NCI-H2029 treated with DMSO at 0.1 percent for 48 hours (cell line): Measurements from ENCODE around the gene EPHA2.
A peak's percentile ranks its signal among the peaks of the same experiment; 100 is the strongest.
"Not testable (repeated sequence)": the region's sequence is repeated elsewhere in the genome, so short reads cannot be mapped to it uniquely, and the experiment has no call there.

ENCODE experiments used
- DNase-seq: peaks from one replicate; lab custom pipeline; 2025; lab: John Stamatoyannopoulos, UW

EPHA2 gene

GRCh38 chr1:16167331-16168143 is 11.7 kb upstream of the EPHA2 start:
- DNase-seq: no peak

GRCh38 chr1:16166117-16166516 is 10.2 kb upstream of the EPHA2 start:
- DNase-seq: no peak

GRCh38 chr1:16165548-16165947 is 9.7 kb upstream of the EPHA2 start:
- DNase-seq: no peak

GRCh38 chr1:16165073-16165364 is 9.2 kb upstream of the EPHA2 start:
- peak; percentile 18 for DNase-seq

- DNase-seq: peak; percentile 18
These were observed 8.6 kb upstream of the EPHA2 start for GRCh38 chr1:16164213-16165072.

- not testable (repeated sequence) for DNase-seq
These were observed 7.8 kb upstream of the EPHA2 start for GRCh38 chr1:16163608-16164212.

- DNase-seq: no peak
These were observed 6.4 kb upstream of the EPHA2 start for GRCh38 chr1:16162163-16162822.

GRCh38 chr1:16161717-16162116 is 5.8 kb upstream of the EPHA2 start:
- DNase-seq: no peak

GRCh38 chr1:16158993-16159831 is 3.3 kb upstream of the EPHA2 start:
- no peak for DNase-seq

GRCh38 chr1:16158025-16158424 is 2.2 kb upstream of the EPHA2 start:
- DNase-seq: no peak

GRCh38 chr1:16156848-16157495 is 1.1 kb upstream of the EPHA2 start:
- no peak for DNase-seq

- DNase-seq: no peak
These were observed 1.7 kb downstream of the EPHA2 start for GRCh38 chr1:16153999-16154673.

GRCh38 chr1:16153096-16153998 is 2.5 kb downstream of the EPHA2 start:
- DNase-seq: no peak

- no peak for DNase-seq
These were observed 3.3 kb downstream of the EPHA2 start for GRCh38 chr1:16152481-16153087.

- no peak for DNase-seq
These were observed 3.9 kb downstream of the EPHA2 start for GRCh38 chr1:16151995-16152384.

- peak; percentile 20 for DNase-seq
These were observed 4.5 kb downstream of the EPHA2 start for GRCh38 chr1:16151196-16151994.

GRCh38 chr1:16150508-16150907 is 5.4 kb downstream of the EPHA2 start:
- no peak for DNase-seq
